Mesodermal cell (in vitro differentiated cells): ENCODE measurements around the gene ADAM12.

ENCODE experiments used
- H3K27ac ChIP-seq: 2 replicates; pipeline ENCODE4 v1.7.0; 2013; ENCODE audit warnings: mild to moderate bottlenecking, low read depth, low read length, moderate library complexity; ENCODE audit not compliant: severe bottlenecking
- H3K36me3 ChIP-seq: 2 replicates; pipeline ENCODE4 v1.7.1; 2013; ENCODE audit warnings: mild to moderate bottlenecking, low read length, moderate library complexity; ENCODE audit not compliant: control insufficient read depth, insufficient read depth
- H3K4me1 ChIP-seq: one replicate; pipeline ENCODE4 v1.7.1; 2013; ENCODE audit warnings: mild to moderate bottlenecking, low read length; ENCODE audit not compliant: insufficient read depth, control insufficient read depth, poor library complexity, severe bottlenecking
- H3K4me3 ChIP-seq: 2 replicates; pipeline ENCODE4 v1.7.0; 2013; ENCODE audit warnings: low read length, control low read depth, mild to moderate bottlenecking; ENCODE audit not compliant: insufficient read depth, poor library complexity, severe bottlenecking; ENCODE audit errors: extremely low read depth
- H3K9me3 ChIP-seq: 2 replicates; pipeline ENCODE4 v1.7.1; 2013; ENCODE audit warnings: mild to moderate bottlenecking, low read length, moderate library complexity; ENCODE audit not compliant: control insufficient read depth
- WGBS, 2 experiments: methylation state at CpG; one replicate each; pipeline ENCODE4 v1.1.5; 2013; ENCODE audit warnings: missing lambda C conversion rate in 2 of 2; ENCODE audit not compliant: insufficient coverage in 2 of 2; 5-methylcytosine and 5-hydroxymethylcytosine counted together

Gene ADAM12

GRCh38 chr10:126402721-126403695 is 14.7 kb upstream of the ADAM12 start:
- peak overlapping the region; percentile 73 for H3K27ac ChIP-seq
- peaks cover 10% of the 10 kb centered on the region for H3K4me1 ChIP-seq
- no peaks in the 10 kb centered on the region for H3K9me3 ChIP-seq
- H3K4me3 ChIP-seq, result no peak overlapping the region
- no peaks in the 10 kb centered on the region for H3K36me3 ChIP-seq
- WGBS, 2 experiments, result 86 to 91% methylated on average over 3 to 4 of the region's 7 CpGs

- peaks cover 15% of the 10 kb centered on the region for H3K4me1 ChIP-seq
- H3K9me3 ChIP-seq, result peaks cover 3% of the 10 kb centered on the region
- H3K4me3 ChIP-seq, result no peak overlapping the region
- H3K36me3 ChIP-seq, result no peaks in the 10 kb centered on the region
- H3K27ac ChIP-seq, result no peak overlapping the region
- 95% methylated on average over 2 of the region's 4 CpGs; no CpG with 5 or more reads in 1 of the 2 experiments for WGBS, 2 experiments
These were observed 12.4 kb upstream of the ADAM12 start for GRCh38 chr10:126400641-126401040.

- no peak overlapping the region for H3K4me3 ChIP-seq
- H3K4me1 ChIP-seq, result peaks cover 15% of the 10 kb centered on the region
- no peaks in the 10 kb centered on the region for H3K36me3 ChIP-seq
- no peak overlapping the region for H3K27ac ChIP-seq
- WGBS, 2 experiments, result 92 to 100% methylated on average over 1 to 2 of the region's 4 CpGs
- H3K9me3 ChIP-seq, result peaks cover 3% of the 10 kb centered on the region
These were observed 10.6 kb upstream of the ADAM12 start for GRCh38 chr10:126398924-126399323.

- Histone ChIP-seq H3K27ac (peak overlapping the region; percentile 63), H3K4me3 (no peak overlapping the region), H3K36me3 (no peaks in the 10 kb centered on the region), H3K4me1 (peaks cover 11% of the 10 kb centered on the region), H3K9me3 (peaks cover 8% of the 10 kb centered on the region)
- WGBS, 2 experiments, result 77 to 82% methylated on average over 1 to 2 of the region's 3 CpGs
These were observed 10.1 kb upstream of the ADAM12 start for GRCh38 chr10:126398383-126398743.

- no peaks in the 10 kb centered on the region for H3K36me3 ChIP-seq
- 74 to 77% methylated on average over 3 to 4 of the region's 4 CpGs for WGBS, 2 experiments
- H3K27ac ChIP-seq, result peak overlapping the region; percentile 63
- peaks cover 13% of the 10 kb centered on the region for H3K9me3 ChIP-seq
- H3K4me3 ChIP-seq, result no peak overlapping the region
- H3K4me1 ChIP-seq, result peaks cover 5% of the 10 kb centered on the region
These were observed 9.5 kb upstream of the ADAM12 start for GRCh38 chr10:126397640-126398382.

GRCh38 chr10:126397156-126397555 is 8.9 kb upstream of the ADAM12 start:
- 94 to 100% methylated on average over 1 to 2 of the region's 3 CpGs for WGBS, 2 experiments
- H3K27ac ChIP-seq, result no peak overlapping the region
- peaks cover 13% of the 10 kb centered on the region for H3K9me3 ChIP-seq
- no peak overlapping the region for H3K4me3 ChIP-seq
- H3K36me3 ChIP-seq, result no peaks in the 10 kb centered on the region
- H3K4me1 ChIP-seq, result peaks cover 7% of the 10 kb centered on the region

- 60 to 94% methylated on average over 1 to 2 of the region's 2 CpGs for WGBS, 2 experiments
- H3K9me3 ChIP-seq, result peaks cover 13% of the 10 kb centered on the region
- H3K4me1 ChIP-seq, result peaks cover 20% of the 10 kb centered on the region
- no peak overlapping the region for H3K4me3 ChIP-seq
- no peak overlapping the region for H3K27ac ChIP-seq
- H3K36me3 ChIP-seq, result no peaks in the 10 kb centered on the region
These were observed 6.7 kb upstream of the ADAM12 start for GRCh38 chr10:126394948-126395347.

- WGBS, 2 experiments, result 100% methylated on average over 2 of the region's 4 CpGs; no CpG with 5 or more reads in 1 of the 2 experiments
- H3K27ac ChIP-seq, result no peak overlapping the region
- H3K4me1 ChIP-seq, result peaks cover 20% of the 10 kb centered on the region
These were observed 4.8 kb upstream of the ADAM12 start for GRCh38 chr10:126393076-126393475.

GRCh38 chr10:126392469-126392868 is 4.2 kb upstream of the ADAM12 start:
- H3K4me1 ChIP-seq, result peaks cover 16% of the 10 kb centered on the region
- peak overlapping the region; percentile 89 for H3K27ac ChIP-seq
- H3K36me3 ChIP-seq, result no peaks in the 10 kb centered on the region
- H3K9me3 ChIP-seq, result peaks cover 19% of the 10 kb centered on the region
- no peak overlapping the region for H3K4me3 ChIP-seq
- 96 to 100% methylated on average over 3 to 5 of the region's 8 CpGs for WGBS, 2 experiments

More at GRCh38 chr10:126393076-126393475, 4.8 kb upstream of the ADAM12 start:
- H3K36me3 ChIP-seq, result no peaks in the 10 kb centered on the region
- peaks cover 19% of the 10 kb centered on the region for H3K9me3 ChIP-seq
- H3K4me3 ChIP-seq, result no peak overlapping the region

- H3K9me3 ChIP-seq, result peaks cover 19% of the 10 kb centered on the region
- no peak overlapping the region for H3K4me3 ChIP-seq
- H3K36me3 ChIP-seq, result no peaks in the 10 kb centered on the region
- H3K27ac ChIP-seq, result peak overlapping the region; percentile 89
- 94 to 100% methylated on average over 3 to 5 of the region's 6 CpGs for WGBS, 2 experiments
- H3K4me1 ChIP-seq, result peaks cover 16% of the 10 kb centered on the region
These were observed 3.8 kb upstream of the ADAM12 start for GRCh38 chr10:126392068-126392467.
